Upper lobe of left lung (tissue), 4 donors: ENCODE data around the gene HSFX4.

Experiments
- POLR2A ChIP-seq, 4 donors: fragments of 450-650 bp; IDR thresholded peaks; one replicate each; pipeline ENCODE4 v1.5.1; 2016 to 2017; ENCODE audit warnings: antibody characterized with exemption in 4 of 4, mild to moderate bottlenecking in 2 of 4
- TF ChIP-seq, protein P1 (sequence below), 6 experiments: fragments of 450-650 bp in 4 of 6; fragments of 200-600 bp in 2 of 6; sonication (generic) in 2 of 6; IDR thresholded peaks; one replicate each; pipeline ENCODE4 v1.5.1; 2016 to 2019; ENCODE audit warnings: antibody characterized with exemption in 6 of 6

DNA sequence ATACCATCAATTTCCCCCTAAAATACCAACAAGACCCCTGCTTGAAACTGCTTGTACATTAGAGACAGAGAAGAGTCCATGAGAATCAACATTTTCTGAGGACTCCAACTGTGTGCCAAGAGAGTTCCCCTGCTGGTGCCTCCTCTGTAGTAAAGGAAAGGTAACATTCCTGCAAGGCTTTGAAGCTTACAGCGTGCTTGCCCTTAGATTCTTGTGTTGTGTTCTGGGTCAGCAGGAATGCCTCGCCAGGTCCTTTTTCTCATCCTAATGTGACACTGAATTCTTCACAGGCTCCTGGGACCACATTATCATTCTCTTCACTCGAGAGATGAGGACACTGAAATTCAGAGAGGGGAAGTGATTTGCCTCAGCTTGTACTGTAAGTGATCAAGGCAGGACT, 18.6 kb downstream of the HSFX4 start:
- TF ChIP-seq, protein P1, sequence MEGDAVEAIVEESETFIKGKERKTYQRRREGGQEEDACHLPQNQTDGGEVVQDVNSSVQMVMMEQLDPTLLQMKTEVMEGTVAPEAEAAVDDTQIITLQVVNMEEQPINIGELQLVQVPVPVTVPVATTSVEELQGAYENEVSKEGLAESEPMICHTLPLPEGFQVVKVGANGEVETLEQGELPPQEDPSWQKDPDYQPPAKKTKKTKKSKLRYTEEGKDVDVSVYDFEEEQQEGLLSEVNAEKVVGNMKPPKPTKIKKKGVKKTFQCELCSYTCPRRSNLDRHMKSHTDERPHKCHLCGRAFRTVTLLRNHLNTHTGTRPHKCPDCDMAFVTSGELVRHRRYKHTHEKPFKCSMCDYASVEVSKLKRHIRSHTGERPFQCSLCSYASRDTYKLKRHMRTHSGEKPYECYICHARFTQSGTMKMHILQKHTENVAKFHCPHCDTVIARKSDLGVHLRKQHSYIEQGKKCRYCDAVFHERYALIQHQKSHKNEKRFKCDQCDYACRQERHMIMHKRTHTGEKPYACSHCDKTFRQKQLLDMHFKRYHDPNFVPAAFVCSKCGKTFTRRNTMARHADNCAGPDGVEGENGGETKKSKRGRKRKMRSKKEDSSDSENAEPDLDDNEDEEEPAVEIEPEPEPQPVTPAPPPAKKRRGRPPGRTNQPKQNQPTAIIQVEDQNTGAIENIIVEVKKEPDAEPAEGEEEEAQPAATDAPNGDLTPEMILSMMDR (IDR thresholded peaks at IDR 0.05), result no peak
- no peak for TF ChIP-seq POLR2A (IDR thresholded peaks at IDR 0.05)
